ENCODE results near the gene LRRC32. TPM values are rescaled to one million over a fixed set of nuclear protein-coding genes. Genes with fewer than 3 reads are reported as not detected.

The LRRC32 gene
- total RNA-seq, 4 donors from 2014 or later: 15.6 to 42.5 (median 17.9) TPM

- Histone ChIP-seq H3K36me3 (no peaks in the 10 kb centered on the region), H3K9me3 (no peaks in the 10 kb centered on the region), H3K4me3 (replicated peaks in 1 of 3) (no peak overlapping the region), H3K4me1 (peaks cover 2 to 4% of the 10 kb centered on the region in 2 donors), H3K27ac (no peak overlapping the region), H3K27me3 (no peaks in the 10 kb centered on the region)
- 86 to 89% methylated on average over 9 of the region's 9 CpGs for WGBS, 2 donors
- intact Hi-C loops (cut with DNase I): loop anchor here (10.0 kb wide), 1 partner anchor 130 kb away; no protein-coding TSS in a partner anchor
- DNase-seq: no peak
- TF ChIP-seq POLR2A (IDR thresholded peaks at IDR 0.05) (no peak), CTCF (IDR thresholded peaks at IDR 0.05) (no peak)
Observed at GRCh38 chr11:76685237-76685636, 14.7 kb upstream of the LRRC32 start.

- H3K4me1 ChIP-seq: peaks cover 2 to 4% of the 10 kb centered on the region in 2 donors
- no peaks in the 10 kb centered on the region for H3K36me3 ChIP-seq
- no peaks in the 10 kb centered on the region for H3K9me3 ChIP-seq
- intact Hi-C loops (cut with DNase I): loop anchor here (10.0 kb wide), 1 partner anchor 130 kb away; no protein-coding TSS in a partner anchor
- H3K27ac ChIP-seq: no peak overlapping the region
- TF ChIP-seq CTCF (IDR thresholded peaks at IDR 0.05): no peak
- TF ChIP-seq POLR2A (IDR thresholded peaks at IDR 0.05): no peak
- DNase-seq: no peak
- H3K27me3 ChIP-seq: no peaks in the 10 kb centered on the region
- 97 to 100% methylated on average over 2 to 5 of the region's 5 CpGs for WGBS, 2 donors
- H3K4me3 ChIP-seq (replicated peaks in 1 of 3): no peak overlapping the region
Observed at GRCh38 chr11:76684516-76684915, 14.0 kb upstream of the LRRC32 start.

DNA sequence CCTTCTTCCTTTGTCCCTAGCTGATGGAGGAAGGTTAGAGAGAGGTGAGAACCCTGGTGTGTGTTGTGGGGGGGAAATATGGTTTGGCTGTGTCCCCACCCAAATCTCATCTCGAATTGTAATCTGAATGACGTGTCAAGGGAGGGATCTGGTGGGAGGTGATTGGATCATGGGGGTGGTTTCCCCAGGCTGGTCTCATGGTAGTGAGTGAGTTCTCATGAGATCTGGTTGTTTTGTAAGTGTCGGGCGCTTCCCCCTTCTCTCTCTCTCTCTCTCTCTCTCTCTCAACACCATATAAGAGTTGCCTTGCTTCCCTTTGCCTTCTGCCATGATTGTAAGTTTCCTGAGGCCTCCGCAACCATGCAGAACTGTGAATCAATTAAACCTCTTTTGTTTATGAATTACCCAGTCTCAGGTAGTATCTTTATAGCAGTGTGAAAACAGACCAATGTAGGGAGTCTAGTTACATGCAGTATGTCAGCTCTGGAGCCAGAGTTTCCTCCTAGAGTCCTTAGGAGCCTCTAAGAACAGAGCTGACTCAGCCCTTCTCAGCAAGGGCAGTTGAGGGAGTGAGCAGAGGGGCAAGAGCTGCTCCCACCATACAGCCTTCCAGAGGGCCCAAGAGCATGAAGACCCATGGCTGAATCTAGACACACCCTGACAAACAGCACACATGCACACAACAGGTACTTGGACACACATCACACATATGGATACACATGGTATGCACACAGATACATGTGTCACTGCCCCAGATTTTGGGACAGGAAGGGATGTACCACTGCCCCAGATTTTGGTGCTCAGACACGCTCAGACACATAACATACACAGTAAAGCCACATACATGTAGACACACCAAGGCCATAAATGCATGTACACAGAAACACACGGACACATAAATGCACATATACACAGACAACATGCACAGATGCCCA, 12.9 kb upstream of the LRRC32 start:
- H3K4me3 ChIP-seq (replicated peaks in 1 of 3): no peak overlapping the region
- 88 to 94% methylated on average over 7 of the region's 7 CpGs for WGBS, 2 donors
- peaks cover 2 to 4% of the 10 kb centered on the region in 2 donors for H3K4me1 ChIP-seq
- no peak overlapping the region for H3K27ac ChIP-seq
- intact Hi-C loops (cut with DNase I): loop anchor here (10.0 kb wide), 1 partner anchor 129 kb away; no protein-coding TSS in a partner anchor
- H3K9me3 ChIP-seq: no peaks in the 10 kb centered on the region
- no peaks in the 10 kb centered on the region for H3K27me3 ChIP-seq
- no peaks in the 10 kb centered on the region for H3K36me3 ChIP-seq
- TF ChIP-seq CTCF (IDR thresholded peaks at IDR 0.05): no peak
- TF ChIP-seq POLR2A (IDR thresholded peaks at IDR 0.05): no peak
- no peak for DNase-seq

DNA sequence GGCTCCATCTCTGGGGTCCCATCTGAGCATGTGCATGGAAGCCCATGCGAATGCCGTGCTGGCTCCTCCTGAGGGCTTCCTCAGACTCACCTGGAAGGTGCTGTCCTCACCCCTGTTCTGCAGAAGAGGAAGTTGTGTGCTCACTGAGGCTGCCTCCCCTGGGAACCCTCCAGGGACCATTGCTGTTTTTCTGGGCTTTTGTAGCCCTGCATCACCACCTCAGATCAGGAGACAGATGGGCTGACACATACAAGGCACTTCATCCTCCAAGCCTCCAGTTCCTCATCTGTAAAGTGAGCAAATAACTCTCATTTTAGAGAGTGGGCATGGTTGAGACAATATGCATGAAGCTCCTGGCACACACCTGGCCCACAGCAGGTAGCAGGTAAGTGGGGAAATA, 12.1 kb upstream of the LRRC32 start:
- Histone ChIP-seq H3K4me3 (replicated peaks in 1 of 3) (no peak overlapping the region), H3K27ac (no peak overlapping the region), H3K4me1 (peaks cover 2 to 4% of the 10 kb centered on the region in 2 donors), H3K27me3 (no peaks in the 10 kb centered on the region), H3K36me3 (no peaks in the 10 kb centered on the region), H3K9me3 (no peaks in the 10 kb centered on the region)
- no peak for DNase-seq
- intact Hi-C loops (cut with DNase I): loop anchor here (10.0 kb wide), 1 partner anchor 128 kb away; no protein-coding TSS in a partner anchor
- no CpG with 5 or more reads among the region's 2 CpGs for WGBS, 2 donors
- TF ChIP-seq POLR2A (IDR thresholded peaks at IDR 0.05) (no peak), CTCF (IDR thresholded peaks at IDR 0.05) (no peak)

DNA sequence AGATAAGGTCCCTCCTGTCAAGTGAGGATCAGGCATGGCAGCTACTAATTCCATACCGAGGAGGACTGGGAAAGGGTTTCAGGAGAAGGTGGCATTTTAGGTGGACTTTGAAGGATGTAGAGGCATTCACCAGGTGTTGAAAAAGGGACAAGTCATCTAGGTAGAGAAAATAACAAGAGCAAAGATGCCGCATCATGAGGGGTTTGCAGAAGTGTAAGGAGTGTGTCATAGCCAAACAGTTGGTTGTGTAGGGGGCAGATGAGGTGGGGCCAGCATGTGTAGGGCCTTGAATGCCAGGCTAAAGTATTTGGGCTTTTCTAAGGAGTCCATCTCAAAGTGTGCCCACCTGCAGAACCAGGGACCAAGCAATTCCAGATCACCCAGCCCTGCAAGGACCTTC, 11.6 kb upstream of the LRRC32 start:
- intact Hi-C loops (cut with DNase I): loop anchor here (10.0 kb wide), 1 partner anchor 127 kb away; no protein-coding TSS in a partner anchor
- H3K4me3 ChIP-seq (replicated peaks in 1 of 3): no peak overlapping the region
- peaks cover 2 to 4% of the 10 kb centered on the region in 2 donors for H3K4me1 ChIP-seq
- H3K27ac ChIP-seq: no peak overlapping the region
- no peaks in the 10 kb centered on the region for H3K9me3 ChIP-seq
- no peaks in the 10 kb centered on the region for H3K36me3 ChIP-seq
- WGBS, 2 donors: 89 to 98% methylated on average over 2 of the region's 2 CpGs
- TF ChIP-seq POLR2A (IDR thresholded peaks at IDR 0.05) (no peak), CTCF (IDR thresholded peaks at IDR 0.05) (no peak)
- DNase-seq: no peak
- no peaks in the 10 kb centered on the region for H3K27me3 ChIP-seq

All from thyroid gland (tissue), 4 donors.